Measurements from ENCODE around the gene OR5H1. TPM values are rescaled to one million over a fixed set of nuclear protein-coding genes. Genes with fewer than 3 reads are reported as not detected.

The OR5H1 gene
- total RNA-seq: not detected in 2 replicates

GRCh38 chr3:98130421-98130820 is at the start of gene OR5H1:
Gene OR5H1, plus strand, starts transcription at chr3:98130721. Its CDS starts 1,977 bp downstream, at chr3:98132698.

GRCh38 chr3:98086873-98087272 is 43.6 kb upstream of the OR5H1 start, which contains the start of gene OR5AC2:
Gene OR5AC2, plus strand, starts transcription at chr3:98087173. Its CDS starts 0 bp downstream, at chr3:98087173.

GRCh38 chr3:98147179-98147578 is 16.7 kb downstream of the OR5H1 start, which contains the start of gene OR5H14:
Gene OR5H14, plus strand, starts transcription at chr3:98147479. Its CDS starts 1,907 bp downstream, at chr3:98149386.

GRCh38 chr3:98166396-98166795 is 35.9 kb downstream of the OR5H1 start, which contains the start of gene OR5H15:
Gene OR5H15, plus strand, starts transcription at chr3:98166696. Its CDS starts 2,004 bp downstream, at chr3:98168700.

Other genes starting within 250 kb of the OR5H1 start
- gene RIOX2, start 158.3 kb upstream of the OR5H1 start, total RNA-seq: 24.2 and 30.2 TPM in 2 replicates
- gene GABRR3, start 95.4 kb upstream of the OR5H1 start, total RNA-seq: not detected in 2 replicates
- gene OR5AC2, start 43.5 kb upstream of the OR5H1 start, total RNA-seq: not detected in 2 replicates
- gene OR5H14, start 16.8 kb downstream of the OR5H1 start, total RNA-seq: not detected in 2 replicates
- not detected in 2 replicates for gene OR5H15, start 36.0 kb downstream of the OR5H1 start, total RNA-seq
- gene OR5H6, start 133.5 kb downstream of the OR5H1 start, total RNA-seq: not detected in 2 replicates
- gene OR5H2, start 151.8 kb downstream of the OR5H1 start, total RNA-seq: not detected in 2 replicates
- gene OR5K4, start 223.1 kb downstream of the OR5H1 start, total RNA-seq: not detected in 2 replicates